MCF 10A (cell line): ENCODE results near the gene UTP4. TPM values are rescaled to one million over a fixed set of nuclear protein-coding genes. Genes with fewer than 3 reads are reported as not detected.

Experiments used
- BruUV-seq: library from RNA; stranded (reverse); fragments of 400-500 nt; replicated peaks from 2 replicates; lab custom pipeline; 2021; lab: Mats Ljungman, UMichigan
- CTCF ChIA-PET: fragments of 300-600 bp; sonication (Branson Sonifier 250); formaldehyde crosslinking; extraction: SDS; loops from one replicate; lab custom pipeline; 2021; ENCODE audit warnings: antibody characterized with exemption, inconsistent platforms; lab: Yijun Ruan, JAX
- POLR2A ChIA-PET: fragments of 300-600, 350-650 bp; sonication (Branson Sonifier 250); formaldehyde crosslinking; extraction: SDS; loops from one replicate; lab custom pipeline; 2020; ENCODE audit warnings: antibody characterized with exemption, inconsistent platforms; lab: Yijun Ruan, JAX
- DNase-seq: peaks from one replicate; pipeline ENCODE4 v3.0.0-alpha.2; 2018; ENCODE audit not compliant: unreplicated experiment
- H3K27ac Mint-ChIP-seq: one replicate; pipeline ENCODE4 v1.8.0; 2022; ENCODE audit warnings: mild to moderate bottlenecking, low read depth, mixed read lengths; ENCODE audit not compliant: unreplicated experiment
- H3K27me3 Mint-ChIP-seq: one replicate; pipeline ENCODE4 v1.8.0; 2022; ENCODE audit warnings: mixed read lengths; ENCODE audit not compliant: insufficient read depth, unreplicated experiment
- H3K36me3 Mint-ChIP-seq: one replicate; pipeline ENCODE4 v1.8.0; 2022; ENCODE audit warnings: mild to moderate bottlenecking, moderate library complexity, mixed read lengths; ENCODE audit not compliant: insufficient read depth, unreplicated experiment
- H3K4me1 Mint-ChIP-seq: one replicate; pipeline ENCODE4 v1.8.0; 2022; ENCODE audit warnings: mixed read lengths; ENCODE audit not compliant: insufficient read depth, unreplicated experiment
- H3K4me3 Mint-ChIP-seq: one replicate; pipeline ENCODE4 v1.8.0; 2022; ENCODE audit warnings: mild to moderate bottlenecking, moderate library complexity, mixed read lengths; ENCODE audit not compliant: unreplicated experiment
- H3K9me3 Mint-ChIP-seq: one replicate; pipeline ENCODE4 v1.8.0; 2022; ENCODE audit warnings: mixed read lengths; ENCODE audit not compliant: unreplicated experiment
- CTCF ChIP-seq: fragments of 200-600 bp; IDR thresholded peaks from one replicate; pipeline ENCODE4 v1.8.0; 2022; ENCODE audit warnings: antibody characterized with exemption, mild to moderate bottlenecking; ENCODE audit not compliant: unreplicated experiment
- intact Hi-C: fragments of 100-400 bp; cut with micrococcal nuclease; formaldehyde crosslinking; loops from 2 replicates; pipeline ENCODE4 v1.14.1; 2022
- total RNA-seq: library from RNA; stranded (reverse); gene quantifications from 2 replicates; pipeline ENCODE4 v1.2.3, GENCODE V29; 2022

UTP4 gene
- total RNA-seq, 1 experiment from 2014 or later = 97.1 TPM

DNA sequence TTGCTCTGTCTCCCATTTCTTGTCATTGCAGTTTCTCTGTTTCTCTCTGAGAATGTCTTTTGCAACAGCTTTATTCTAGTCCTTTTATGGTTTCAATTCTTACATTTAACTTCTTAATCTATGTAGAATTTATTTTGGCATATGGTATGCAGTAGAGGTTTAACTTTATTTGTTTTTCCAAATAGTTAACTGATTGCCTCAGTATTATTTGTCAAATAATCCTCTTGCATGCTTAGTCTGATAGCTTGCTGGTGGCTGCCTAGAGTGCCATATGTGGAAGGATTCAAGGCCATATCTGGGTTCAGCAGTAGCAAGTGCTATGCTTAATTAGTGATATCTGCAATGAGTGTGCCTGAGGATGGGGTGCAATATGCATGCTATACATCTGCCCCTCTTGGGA is 61.4 kb downstream of the UTP4 start:
- no TSS peak for BruUV-seq
- DNase-seq = no peak
- Mint-ChIP-seq H3K9me3 (no peaks in the 10 kb centered on the region), H3K27ac (no peak overlapping the region), H3K4me3 (no peak overlapping the region), H3K27me3 (no peaks in the 10 kb centered on the region), H3K36me3 (peaks cover 6% of the 10 kb centered on the region), H3K4me1 (peaks cover 46% of the 10 kb centered on the region)
- POLR2A ChIA-PET = interaction anchor here (1.3 to 1.8 kb wide), 2 partner anchors 13 to 14 kb away, joined by 3 to 7 read pairs; no protein-coding TSS in a partner anchor
- no peak for TF ChIP-seq CTCF
- CTCF ChIA-PET = no interaction called here
- intact Hi-C loops = no loop called here

GRCh38 chr16:69194488-69194887 is 62.0 kb downstream of the UTP4 start:
- DNase-seq = no peak
- Mint-ChIP-seq H3K4me1 (peaks cover 48% of the 10 kb centered on the region), H3K36me3 (peaks cover 6% of the 10 kb centered on the region), H3K27me3 (no peaks in the 10 kb centered on the region), H3K4me3 (no peak overlapping the region), H3K27ac (no peak overlapping the region), H3K9me3 (no peaks in the 10 kb centered on the region)
- ChIA-PET POLR2A (interaction anchor here (0.6 to 1.8 kb wide), 4 partner anchors 13 to 35 kb away, joined by 3 to 7 read pairs (median 4); no protein-coding TSS in a partner anchor), CTCF (no interaction called here)
- TF ChIP-seq CTCF = no peak
- intact Hi-C loops = no loop called here
- no TSS peak for BruUV-seq

- BruUV-seq = no TSS peak
Measured at GRCh38 chr16:69195369-69196029, 63.0 kb downstream of the UTP4 start.

More at GRCh38 chr16:69195369-69196029, 63.0 kb downstream of the UTP4 start:
- no peak overlapping the region for H3K4me3 Mint-ChIP-seq
- H3K9me3 Mint-ChIP-seq = no peaks in the 10 kb centered on the region
- intact Hi-C loops = no loop called here
- DNase-seq = no peak
- peaks cover 6% of the 10 kb centered on the region for H3K36me3 Mint-ChIP-seq
- H3K27ac Mint-ChIP-seq = no peak overlapping the region
- peaks cover 47% of the 10 kb centered on the region for H3K4me1 Mint-ChIP-seq
- no peaks in the 10 kb centered on the region for H3K27me3 Mint-ChIP-seq
- no peak for TF ChIP-seq CTCF
- POLR2A ChIA-PET = interaction anchor here (0.6 to 5.1 kb wide), 8 partner anchors 7 to 479 kb away, joined by 3 to 87 read pairs (median 4); partner anchors contain the start of gene SNTB2
- CTCF ChIA-PET = interaction anchor here (0.7 to 1.0 kb wide), 2 partner anchors 39 to 91 kb away, joined by 3 to 4 read pairs; no protein-coding TSS in a partner anchor
